PC-3 (cell line): ENCODE data around the gene PPP4R4. TPM values are rescaled to one million over a fixed set of nuclear protein-coding genes. Genes with fewer than 3 reads are reported as not detected.

Experiments used
- ATAC-seq: fragments of 200-7000 bp; cut with Tn5 transposase; 2 replicates; pipeline ENCODE4 v1.9.1; 2020; ENCODE audit warnings: mild to moderate bottlenecking, moderate library complexity
- BruUV-seq: library from RNA; stranded (reverse); fragments of 400-500 nt; replicated peaks from 2 replicates; lab custom pipeline; 2021; lab: Mats Ljungman, UMichigan
- CTCF ChIA-PET: fragments of 300-600 bp; sonication (Branson Sonifier 250); formaldehyde crosslinking; loops from one replicate; lab custom pipeline; 2022; ENCODE audit warnings: antibody characterized with exemption; lab: Charles Lee
- POLR2A ChIA-PET: fragments of 300-600 bp; sonication (Branson Sonifier 250); formaldehyde crosslinking; loops from one replicate; lab custom pipeline; 2022; ENCODE audit warnings: antibody characterized with exemption; ENCODE audit not compliant: unreplicated experiment; lab: Charles Lee
- DNase-seq: peaks from one replicate; pipeline ENCODE4 v3.0.0-alpha.2; 2015
- H2AFZ ChIP-seq: fragments of 300-600 bp; sonication (generic); 2 replicates; pipeline ENCODE4 v1.6.0; 2016; ENCODE audit warnings: antibody characterized with exemption, low read length
- H3F3A ChIP-seq: fragments of 300-600 bp; sonication (generic); one replicate; pipeline ENCODE4 v1.6.0; 2017; ENCODE audit warnings: antibody characterized with exemption, low read length, control low read depth, mild to moderate bottlenecking; ENCODE audit not compliant: unreplicated experiment
- H3K27ac ChIP-seq: fragments of 300-600 bp; sonication (generic); 2 replicates; pipeline ENCODE4 v1.5.1; 2016; ENCODE audit warnings: mild to moderate bottlenecking, low read length
- H3K27me3 ChIP-seq: fragments of 300-600 bp; sonication (generic); 2 replicates; pipeline ENCODE4 v1.6.1; 2016; ENCODE audit warnings: low read length, mixed read lengths
- H3K36me3 ChIP-seq: fragments of 300-600 bp; sonication (generic); 2 replicates; pipeline ENCODE4 v1.6.1; 2016; ENCODE audit warnings: low read depth, mixed run types, low read length, mixed read lengths
- H3K4me1 ChIP-seq: fragments of 300-600 bp; sonication (generic); 2 replicates; pipeline ENCODE4 v1.5.1; 2016; ENCODE audit warnings: low read length; ENCODE audit not compliant: insufficient read depth
- H3K4me2 ChIP-seq: fragments of 300-600 bp; sonication (generic); 2 replicates; pipeline ENCODE4 v1.6.0; 2016; ENCODE audit warnings: low read length
- H3K4me3 ChIP-seq: fragments of 300-600 bp; sonication (generic); 2 replicates; pipeline ENCODE4 v1.5.1; 2016; ENCODE audit warnings: mild to moderate bottlenecking, low read length, mixed read lengths
- H3K79me2 ChIP-seq: fragments of 300-600 bp; sonication (generic); 2 replicates; pipeline ENCODE4 v1.6.1; 2017; ENCODE audit warnings: low read length, mixed read lengths
- H3K9ac ChIP-seq: fragments of 300-600 bp; sonication (generic); 2 replicates; pipeline ENCODE4 v1.6.0; 2016; ENCODE audit warnings: mild to moderate bottlenecking, low read length
- H3K9me2 ChIP-seq: fragments of 300-600 bp; sonication (generic); replicated peaks from 2 replicates; pipeline ENCODE4 v1.6.1; 2016; ENCODE audit warnings: mixed run types, low read length, mixed read lengths
- H3K9me3 ChIP-seq: fragments of 300-600 bp; sonication (generic); 2 replicates; pipeline ENCODE4 v1.6.1; 2016; ENCODE audit warnings: low read length, mixed read lengths
- H4K20me1 ChIP-seq: fragments of 300-600 bp; sonication (generic); 2 replicates; pipeline ENCODE4 v1.6.1; 2016; ENCODE audit warnings: low read length, mixed read lengths
- EZH2 ChIP-seq: fragments of 300-600 bp; sonication (generic); IDR thresholded peaks from one replicate; pipeline ENCODE4 v1.6.1; 2017; ENCODE audit warnings: antibody characterized with exemption, mild to moderate bottlenecking, low read length; ENCODE audit not compliant: unreplicated experiment
- EZH2phosphoT487 ChIP-seq: fragments of 300-600 bp; sonication (generic); IDR thresholded peaks from 2 replicates; pipeline ENCODE4 v1.6.1; 2018; ENCODE audit warnings: mild to moderate bottlenecking, antibody characterized with exemption, low read length, borderline replicate concordance
- intact Hi-C: fragments of 100-400 bp; cut with micrococcal nuclease; formaldehyde crosslinking; loops from 2 replicates; pipeline ENCODE4 v1.9.0; 2023
- total RNA-seq: library from RNA; depleted of rRNA; stranded (reverse); fragments of >200 nt; gene quantifications from 2 replicates; pipeline ENCODE4 v1.2.3, GENCODE V29; 2014
- TF ChIP-seq, protein P1 (sequence below): fragments of 300-600 bp; sonication (generic); conservative IDR thresholded peaks from 2 replicates; pipeline ENCODE4 v1.5.1; 2017; ENCODE audit warnings: antibody characterized with exemption, low read depth, mild to moderate bottlenecking, low read length

The PPP4R4 gene
- total RNA-seq, 1 experiment from 2014 or later: 0.11 TPM

DNA sequence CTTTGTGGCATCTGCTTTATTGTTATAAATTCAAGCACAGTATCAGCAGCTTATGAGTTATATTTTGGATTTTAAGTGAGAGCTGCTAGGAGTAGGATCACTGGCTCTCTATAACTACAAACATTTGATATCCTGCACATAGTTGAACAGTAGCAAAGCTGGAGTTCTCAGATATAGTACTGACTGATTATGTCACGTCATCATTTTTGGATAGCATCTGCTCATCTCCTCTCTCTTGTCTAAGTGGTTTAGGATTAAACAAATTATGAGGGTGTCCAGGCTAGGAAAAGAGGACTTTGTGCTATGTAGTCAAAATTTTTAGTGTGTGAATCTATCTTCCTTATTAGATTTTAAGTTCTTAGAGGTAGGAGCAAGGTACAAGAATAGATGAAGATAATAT is 18.4 kb downstream of the PPP4R4 start:
- no peaks in the 10 kb centered on the region for H4K20me1 ChIP-seq
- intact Hi-C loops: no loop called here
- POLR2A ChIA-PET: no interaction called here
- H3K36me3 ChIP-seq: no peaks in the 10 kb centered on the region
- H3K4me3 ChIP-seq: no peak overlapping the region
- H3K9me3 ChIP-seq: no peaks in the 10 kb centered on the region
- H3K27me3 ChIP-seq: peaks cover 38% of the 10 kb centered on the region
- H3F3A ChIP-seq: no peaks in the 10 kb centered on the region
- H3K9me2 ChIP-seq: no peaks in the 10 kb centered on the region
- no peak for DNase-seq
- no peaks in the 10 kb centered on the region for H3K79me2 ChIP-seq
- H3K27ac ChIP-seq: no peak overlapping the region
- no peak for ATAC-seq
- no peak overlapping the region for H3K9ac ChIP-seq
- TF ChIP-seq EZH2: no peak
- TF ChIP-seq, protein P1, sequence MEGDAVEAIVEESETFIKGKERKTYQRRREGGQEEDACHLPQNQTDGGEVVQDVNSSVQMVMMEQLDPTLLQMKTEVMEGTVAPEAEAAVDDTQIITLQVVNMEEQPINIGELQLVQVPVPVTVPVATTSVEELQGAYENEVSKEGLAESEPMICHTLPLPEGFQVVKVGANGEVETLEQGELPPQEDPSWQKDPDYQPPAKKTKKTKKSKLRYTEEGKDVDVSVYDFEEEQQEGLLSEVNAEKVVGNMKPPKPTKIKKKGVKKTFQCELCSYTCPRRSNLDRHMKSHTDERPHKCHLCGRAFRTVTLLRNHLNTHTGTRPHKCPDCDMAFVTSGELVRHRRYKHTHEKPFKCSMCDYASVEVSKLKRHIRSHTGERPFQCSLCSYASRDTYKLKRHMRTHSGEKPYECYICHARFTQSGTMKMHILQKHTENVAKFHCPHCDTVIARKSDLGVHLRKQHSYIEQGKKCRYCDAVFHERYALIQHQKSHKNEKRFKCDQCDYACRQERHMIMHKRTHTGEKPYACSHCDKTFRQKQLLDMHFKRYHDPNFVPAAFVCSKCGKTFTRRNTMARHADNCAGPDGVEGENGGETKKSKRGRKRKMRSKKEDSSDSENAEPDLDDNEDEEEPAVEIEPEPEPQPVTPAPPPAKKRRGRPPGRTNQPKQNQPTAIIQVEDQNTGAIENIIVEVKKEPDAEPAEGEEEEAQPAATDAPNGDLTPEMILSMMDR: no peak
- no peak for TF ChIP-seq EZH2phosphoT487
- no peaks in the 10 kb centered on the region for H3K4me1 ChIP-seq
- CTCF ChIA-PET: no interaction called here
- no peak overlapping the region for H2AFZ ChIP-seq
- H3K4me2 ChIP-seq: no peak overlapping the region
- BruUV-seq: no TSS peak

DNA sequence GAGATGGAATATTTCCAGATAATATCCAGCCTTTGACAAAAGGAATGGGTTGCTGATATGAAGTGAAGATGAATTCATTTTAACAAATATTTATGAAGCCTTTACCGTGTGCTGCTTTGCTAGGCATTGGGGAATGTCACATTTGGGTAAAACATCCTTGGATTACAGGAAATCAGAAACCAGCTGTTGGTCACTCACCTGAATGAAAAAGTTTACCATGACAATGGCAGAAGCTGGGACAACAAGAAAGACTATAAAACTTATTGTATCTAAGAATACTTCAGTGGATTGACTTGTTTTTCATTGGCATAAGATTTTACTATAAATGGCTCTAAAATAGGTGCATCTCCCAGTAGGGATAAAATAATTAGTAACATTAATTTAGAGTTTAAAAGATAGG is 19.7 kb downstream of the PPP4R4 start:
- Histone ChIP-seq H3K4me1 (no peaks in the 10 kb centered on the region), H3K27me3 (peaks cover 38% of the 10 kb centered on the region), H2AFZ (no peak overlapping the region), H3F3A (no peaks in the 10 kb centered on the region), H4K20me1 (no peaks in the 10 kb centered on the region), H3K9me3 (no peaks in the 10 kb centered on the region), H3K27ac (no peak overlapping the region), H3K4me2 (no peak overlapping the region), H3K4me3 (no peak overlapping the region), H3K9ac (no peak overlapping the region), H3K79me2 (no peaks in the 10 kb centered on the region), H3K9me2 (no peaks in the 10 kb centered on the region), H3K36me3 (no peaks in the 10 kb centered on the region)
- BruUV-seq: no TSS peak
- intact Hi-C loops: no loop called here
- no peak for TF ChIP-seq EZH2
- TF ChIP-seq EZH2phosphoT487: no peak
- TF ChIP-seq, protein P1: no peak
- no peak for DNase-seq
- POLR2A ChIA-PET: no interaction called here
- CTCF ChIA-PET: no interaction called here
- no peak for ATAC-seq

DNA sequence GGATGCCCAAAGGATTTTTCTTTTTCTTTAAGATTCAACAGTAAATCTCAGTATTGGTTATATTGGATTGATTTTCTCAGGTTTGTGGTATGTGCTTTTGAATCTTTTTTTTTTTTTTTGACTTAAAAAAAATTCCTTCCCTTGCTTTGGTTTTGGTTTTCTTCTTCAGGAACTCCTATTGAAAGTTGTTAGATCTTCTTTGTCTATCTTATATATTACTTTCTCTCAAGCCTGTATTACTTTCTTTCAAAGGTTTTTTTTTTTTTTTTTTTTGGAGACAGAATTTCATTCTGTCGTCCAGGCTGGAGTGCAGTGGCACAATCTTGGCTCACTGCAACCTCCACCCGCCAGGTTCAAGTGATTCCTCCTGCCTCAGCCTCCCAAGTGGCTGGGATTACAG is 21.9 kb downstream of the PPP4R4 start:
- intact Hi-C loops: no loop called here
- Histone ChIP-seq H3K9ac (no peak overlapping the region), H3K9me2 (no peaks in the 10 kb centered on the region), H3F3A (no peaks in the 10 kb centered on the region), H3K36me3 (no peaks in the 10 kb centered on the region), H3K27ac (no peak overlapping the region), H3K27me3 (peaks cover 48% of the 10 kb centered on the region), H4K20me1 (no peaks in the 10 kb centered on the region), H3K79me2 (no peaks in the 10 kb centered on the region), H3K4me2 (no peak overlapping the region), H3K4me1 (no peaks in the 10 kb centered on the region), H3K4me3 (no peak overlapping the region), H3K9me3 (no peaks in the 10 kb centered on the region), H2AFZ (no peak overlapping the region)
- DNase-seq (no peak), ATAC-seq (no peak)
- POLR2A ChIA-PET: no interaction called here
- no TSS peak for BruUV-seq
- TF ChIP-seq, protein P1: no peak
- TF ChIP-seq EZH2 (no peak), EZH2phosphoT487 (no peak)
- CTCF ChIA-PET: no interaction called here
